MM.1S (cell line): ENCODE results near the gene TTLL3.

Experiments used
- DNase-seq: peaks from one replicate; pipeline ENCODE4 v3.0.0-alpha.2; 2015
- H2AFZ ChIP-seq: fragments of 300-600 bp; sonication (generic); 2 replicates; pipeline ENCODE4 v1.6.0; 2016; ENCODE audit warnings: antibody characterized with exemption, low read length
- H3F3A ChIP-seq: fragments of 300-600 bp; sonication (generic); 2 replicates; pipeline ENCODE4 v1.6.1; 2016; ENCODE audit warnings: mild to moderate bottlenecking, antibody characterized with exemption, low read length, moderate library complexity, mixed read lengths; ENCODE audit not compliant: insufficient read depth
- H3K27ac ChIP-seq: fragments of 300-600 bp; sonication (generic); 2 replicates; pipeline ENCODE4 v1.5.1; 2016; ENCODE audit warnings: mild to moderate bottlenecking, low read length
- H3K27me3 ChIP-seq: fragments of 300-600 bp; sonication (generic); replicated peaks from 2 replicates; pipeline ENCODE4 v1.6.0; 2016; ENCODE audit warnings: low read length; ENCODE audit not compliant: insufficient read depth
- H3K36me3 ChIP-seq: fragments of 300-600 bp; sonication (generic); replicated peaks from 2 replicates; pipeline ENCODE4 v1.6.1; 2016; ENCODE audit warnings: mild to moderate bottlenecking, low read length, mixed read lengths; ENCODE audit not compliant: insufficient read depth
- H3K4me1 ChIP-seq: fragments of 300-600 bp; sonication (generic); 2 replicates; pipeline ENCODE4 v1.6.1; 2016; ENCODE audit warnings: low read length, mixed read lengths
- H3K4me2 ChIP-seq: fragments of 300-600 bp; sonication (generic); 2 replicates; pipeline ENCODE4 v1.6.0; 2016; ENCODE audit warnings: low read depth, low read length
- H3K4me3 ChIP-seq: fragments of 300-600 bp; sonication (generic); 2 replicates; pipeline ENCODE4 v1.5.1; 2016; ENCODE audit warnings: low read length, mixed read lengths
- H3K79me2 ChIP-seq: fragments of 300-600 bp; sonication (generic); 2 replicates; pipeline ENCODE4 v1.6.1; 2016; ENCODE audit warnings: mixed run types, low read length, mixed read lengths
- H3K9ac ChIP-seq: fragments of 300-600 bp; sonication (generic); 2 replicates; pipeline ENCODE4 v1.6.1; 2016; ENCODE audit warnings: low read length, mixed read lengths
- H3K9me2 ChIP-seq: fragments of 300-600 bp; sonication (generic); replicated peaks from 2 replicates; pipeline ENCODE4 v1.6.1; 2016; ENCODE audit warnings: mild to moderate bottlenecking, low read length, mixed read lengths; ENCODE audit not compliant: insufficient read depth
- H3K9me3 ChIP-seq: fragments of 300-600 bp; sonication (generic); replicated peaks from 2 replicates; pipeline ENCODE4 v1.6.1; 2016; ENCODE audit warnings: mild to moderate bottlenecking, low read length, mixed read lengths; ENCODE audit not compliant: insufficient read depth
- H4K20me1 ChIP-seq: fragments of 300-600 bp; sonication (generic); 2 replicates; pipeline ENCODE4 v1.6.1; 2016; ENCODE audit warnings: mild to moderate bottlenecking, low read length, moderate library complexity, mixed read lengths; ENCODE audit not compliant: insufficient read depth
- EZH2 ChIP-seq: fragments of 300-600 bp; sonication (generic); optimal IDR thresholded peaks from 2 replicates; pipeline ENCODE3; 2017; ENCODE audit warnings: low read depth, mild to moderate bottlenecking, antibody characterized with exemption, low read length, mixed read lengths
- EZH2phosphoT487 ChIP-seq: fragments of 300-600 bp; sonication (generic); IDR thresholded peaks from 2 replicates; pipeline ENCODE4 v1.6.1; 2018; ENCODE audit warnings: antibody characterized with exemption, low read length
- TF ChIP-seq, protein P1 (sequence below): fragments of 300-600 bp; sonication (generic); IDR thresholded peaks from 2 replicates; pipeline ENCODE4 v1.5.1; 2016; ENCODE audit warnings: antibody characterized with exemption, low read length, mixed read lengths

Gene TTLL3

DNA sequence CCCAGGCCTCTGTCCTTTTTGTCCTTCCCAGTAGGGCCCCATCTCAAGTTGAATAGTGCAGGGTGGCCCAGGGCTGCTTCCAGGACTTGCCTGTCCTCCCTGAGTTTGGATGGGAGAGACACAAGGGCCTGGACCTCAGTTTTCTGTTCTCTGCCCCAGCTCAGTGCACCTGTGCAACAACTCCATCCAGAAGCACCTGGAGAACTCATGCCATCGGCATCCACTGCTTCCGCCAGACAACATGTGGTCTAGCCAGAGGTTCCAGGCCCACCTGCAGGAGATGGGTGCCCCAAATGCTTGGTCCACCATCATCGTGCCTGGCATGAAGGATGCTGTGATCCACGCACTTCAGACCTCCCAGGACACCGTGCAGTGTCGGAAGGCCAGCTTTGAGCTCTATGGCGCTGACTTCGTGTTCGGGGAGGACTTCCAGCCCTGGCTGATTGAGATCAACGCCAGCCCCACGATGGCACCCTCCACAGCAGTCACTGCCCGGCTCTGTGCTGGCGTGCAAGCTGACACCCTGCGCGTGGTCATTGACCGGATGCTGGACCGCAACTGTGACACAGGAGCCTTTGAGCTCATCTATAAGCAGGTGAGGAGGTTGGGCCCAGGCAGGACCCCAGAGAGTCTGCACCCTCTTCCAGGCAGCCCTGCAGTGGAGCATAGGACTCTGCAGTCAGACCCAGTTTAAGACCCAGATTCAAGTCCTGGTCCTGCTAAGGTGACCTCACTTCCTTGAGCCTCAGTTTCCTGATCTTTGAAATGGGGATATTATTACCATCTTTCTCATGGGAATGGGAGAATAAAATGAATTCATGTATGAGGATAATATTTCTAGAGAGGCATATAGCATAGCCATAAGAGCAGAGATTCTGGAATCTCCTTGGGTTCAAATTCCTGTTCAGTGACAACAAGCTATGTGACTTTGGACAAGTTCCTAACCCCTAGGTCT is 19.0 kb downstream of the TTLL3 start:
- Histone ChIP-seq H3K27me3 (no peaks in the 10 kb centered on the region), H3K4me2 (no peak overlapping the region), H3K4me3 (no peak overlapping the region), H3K9me3 (no peaks in the 10 kb centered on the region), H3K36me3 (no peaks in the 10 kb centered on the region), H2AFZ (no peak overlapping the region), H3K4me1 (no peaks in the 10 kb centered on the region), H4K20me1 (no peaks in the 10 kb centered on the region), H3K79me2 (no peaks in the 10 kb centered on the region), H3F3A (no peaks in the 10 kb centered on the region), H3K9ac (no peak overlapping the region), H3K27ac (no peak overlapping the region), H3K9me2 (no peaks in the 10 kb centered on the region)
- no peak for DNase-seq
- TF ChIP-seq EZH2phosphoT487 (no peak), EZH2 (no peak)
- TF ChIP-seq, protein P1, sequence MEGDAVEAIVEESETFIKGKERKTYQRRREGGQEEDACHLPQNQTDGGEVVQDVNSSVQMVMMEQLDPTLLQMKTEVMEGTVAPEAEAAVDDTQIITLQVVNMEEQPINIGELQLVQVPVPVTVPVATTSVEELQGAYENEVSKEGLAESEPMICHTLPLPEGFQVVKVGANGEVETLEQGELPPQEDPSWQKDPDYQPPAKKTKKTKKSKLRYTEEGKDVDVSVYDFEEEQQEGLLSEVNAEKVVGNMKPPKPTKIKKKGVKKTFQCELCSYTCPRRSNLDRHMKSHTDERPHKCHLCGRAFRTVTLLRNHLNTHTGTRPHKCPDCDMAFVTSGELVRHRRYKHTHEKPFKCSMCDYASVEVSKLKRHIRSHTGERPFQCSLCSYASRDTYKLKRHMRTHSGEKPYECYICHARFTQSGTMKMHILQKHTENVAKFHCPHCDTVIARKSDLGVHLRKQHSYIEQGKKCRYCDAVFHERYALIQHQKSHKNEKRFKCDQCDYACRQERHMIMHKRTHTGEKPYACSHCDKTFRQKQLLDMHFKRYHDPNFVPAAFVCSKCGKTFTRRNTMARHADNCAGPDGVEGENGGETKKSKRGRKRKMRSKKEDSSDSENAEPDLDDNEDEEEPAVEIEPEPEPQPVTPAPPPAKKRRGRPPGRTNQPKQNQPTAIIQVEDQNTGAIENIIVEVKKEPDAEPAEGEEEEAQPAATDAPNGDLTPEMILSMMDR, result no peak

DNA sequence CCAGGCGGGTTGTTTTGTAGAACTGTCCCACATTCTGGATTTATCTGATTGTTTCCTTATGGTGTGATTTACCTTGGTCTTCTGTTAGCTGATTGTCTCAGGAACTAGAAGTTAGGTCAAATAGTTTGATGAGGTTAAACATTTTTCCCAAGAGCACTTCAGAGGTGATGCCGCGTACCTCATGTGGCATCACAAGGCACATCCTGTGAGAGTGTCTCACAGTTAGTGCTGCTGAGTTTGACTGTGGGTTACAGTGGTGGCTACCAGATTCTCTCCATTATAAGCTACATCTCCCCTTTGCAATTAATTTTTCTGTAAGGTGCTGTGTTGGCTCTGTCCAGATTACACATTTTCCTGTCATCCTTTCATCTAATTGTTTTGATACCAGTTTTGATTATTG is 21.2 kb downstream of the TTLL3 start:
- Histone ChIP-seq H3K79me2 (no peaks in the 10 kb centered on the region), H3K4me3 (no peak overlapping the region), H3K9me2 (no peaks in the 10 kb centered on the region), H3K27ac (no peak overlapping the region), H4K20me1 (no peaks in the 10 kb centered on the region), H3K9ac (no peak overlapping the region), H2AFZ (no peak overlapping the region), H3K4me1 (no peaks in the 10 kb centered on the region), H3F3A (no peaks in the 10 kb centered on the region), H3K36me3 (no peaks in the 10 kb centered on the region), H3K9me3 (no peaks in the 10 kb centered on the region), H3K4me2 (no peak overlapping the region), H3K27me3 (no peaks in the 10 kb centered on the region)
- no peak for DNase-seq
- TF ChIP-seq, protein P1, result no peak
- TF ChIP-seq EZH2phosphoT487, result no peak
- TF ChIP-seq EZH2, result no peak

DNA sequence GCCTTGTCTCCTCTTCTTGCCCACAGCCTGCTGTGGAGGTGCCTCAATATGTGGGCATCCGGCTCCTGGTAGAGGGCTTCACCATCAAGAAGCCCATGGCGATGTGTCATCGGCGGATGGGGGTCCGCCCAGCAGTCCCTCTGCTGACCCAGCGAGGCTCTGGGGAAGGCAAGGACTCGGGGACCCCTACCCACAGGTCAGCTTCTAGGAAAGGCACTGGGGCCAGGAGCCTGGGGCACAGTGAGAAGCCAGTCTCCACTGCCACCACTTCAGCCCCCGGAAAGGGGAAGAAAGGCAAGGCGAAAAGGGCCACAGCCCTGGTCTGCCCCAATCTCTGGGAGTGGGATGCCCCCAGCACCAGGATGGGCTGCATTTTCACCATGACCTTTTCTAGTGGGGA is 23.0 kb downstream of the TTLL3 start:
- Histone ChIP-seq H3K9ac (no peak overlapping the region), H3K36me3 (no peaks in the 10 kb centered on the region), H3K27me3 (no peaks in the 10 kb centered on the region), H4K20me1 (no peaks in the 10 kb centered on the region), H3K9me2 (no peaks in the 10 kb centered on the region), H3F3A (no peaks in the 10 kb centered on the region), H3K79me2 (no peaks in the 10 kb centered on the region), H3K9me3 (no peaks in the 10 kb centered on the region), H3K27ac (no peak overlapping the region), H2AFZ (no peak overlapping the region), H3K4me3 (no peak overlapping the region), H3K4me2 (no peak overlapping the region), H3K4me1 (no peaks in the 10 kb centered on the region)
- TF ChIP-seq EZH2phosphoT487 (no peak), EZH2 (no peak)
- TF ChIP-seq, protein P1, result no peak
- no peak for DNase-seq
